ENCODE measurements around the gene RSRP1.

DNA sequence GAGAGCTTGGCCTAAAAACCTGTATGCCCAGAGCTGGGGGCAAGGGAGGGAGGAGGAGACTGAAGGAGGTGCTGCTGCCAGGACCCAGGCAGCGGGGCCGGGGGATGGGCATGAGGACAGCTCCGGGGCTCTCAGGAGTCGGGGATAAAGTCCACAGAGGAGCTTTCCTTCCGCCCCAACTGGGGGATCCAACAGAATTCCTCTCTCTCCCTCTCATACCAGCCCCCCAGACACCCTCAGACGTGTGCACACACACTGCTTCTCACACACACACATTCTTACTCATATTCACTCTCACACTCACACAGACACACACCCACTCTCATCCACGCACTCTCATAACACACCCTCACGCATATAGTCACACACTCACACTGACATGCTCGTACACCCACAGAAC, 54.0 kb downstream of the RSRP1 start:
- TF ChIP-seq, protein P1, sequence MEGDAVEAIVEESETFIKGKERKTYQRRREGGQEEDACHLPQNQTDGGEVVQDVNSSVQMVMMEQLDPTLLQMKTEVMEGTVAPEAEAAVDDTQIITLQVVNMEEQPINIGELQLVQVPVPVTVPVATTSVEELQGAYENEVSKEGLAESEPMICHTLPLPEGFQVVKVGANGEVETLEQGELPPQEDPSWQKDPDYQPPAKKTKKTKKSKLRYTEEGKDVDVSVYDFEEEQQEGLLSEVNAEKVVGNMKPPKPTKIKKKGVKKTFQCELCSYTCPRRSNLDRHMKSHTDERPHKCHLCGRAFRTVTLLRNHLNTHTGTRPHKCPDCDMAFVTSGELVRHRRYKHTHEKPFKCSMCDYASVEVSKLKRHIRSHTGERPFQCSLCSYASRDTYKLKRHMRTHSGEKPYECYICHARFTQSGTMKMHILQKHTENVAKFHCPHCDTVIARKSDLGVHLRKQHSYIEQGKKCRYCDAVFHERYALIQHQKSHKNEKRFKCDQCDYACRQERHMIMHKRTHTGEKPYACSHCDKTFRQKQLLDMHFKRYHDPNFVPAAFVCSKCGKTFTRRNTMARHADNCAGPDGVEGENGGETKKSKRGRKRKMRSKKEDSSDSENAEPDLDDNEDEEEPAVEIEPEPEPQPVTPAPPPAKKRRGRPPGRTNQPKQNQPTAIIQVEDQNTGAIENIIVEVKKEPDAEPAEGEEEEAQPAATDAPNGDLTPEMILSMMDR (IDR thresholded peaks at IDR 0.05) = no peak
- TF ChIP-seq POLR2A (IDR thresholded peaks at IDR 0.05) = no peak

Data from esophagus squamous epithelium (tissue), 4 donors.